Vagina (tissue), 2 donors: ENCODE data around the gene RAPGEFL1.

Experiments used
- POLR2A ChIP-seq, 2 donors: fragments of 450-650 bp; IDR thresholded peaks; one replicate each; pipeline ENCODE4 v1.6.1; 2017; ENCODE audit warnings: antibody characterized with exemption in 2 of 2, mild to moderate bottlenecking in 2 of 2, moderate library complexity in 2 of 2
- POLR2AphosphoS5 ChIP-seq, 2 donors: sonication (generic); formaldehyde crosslinking; IDR thresholded peaks; one replicate each; pipeline ENCODE4 v1.9.0; 2017; ENCODE audit warnings: antibody characterized with exemption in 2 of 2, mild to moderate bottlenecking in 2 of 2, low read depth in 1 of 2; ENCODE audit not compliant: insufficient read depth in 1 of 2
- TF ChIP-seq, protein P1 (sequence below), 3 experiments: fragments of 450-650 bp in 2 of 3; fragments of 200-600 bp in 1 of 3; sonication (generic) in 1 of 3; IDR thresholded peaks; one replicate each; pipeline ENCODE4 v1.5.1; 2017 to 2019; ENCODE audit warnings: antibody characterized with exemption in 3 of 3, mild to moderate bottlenecking in 2 of 3, moderate library complexity in 2 of 3

DNA sequence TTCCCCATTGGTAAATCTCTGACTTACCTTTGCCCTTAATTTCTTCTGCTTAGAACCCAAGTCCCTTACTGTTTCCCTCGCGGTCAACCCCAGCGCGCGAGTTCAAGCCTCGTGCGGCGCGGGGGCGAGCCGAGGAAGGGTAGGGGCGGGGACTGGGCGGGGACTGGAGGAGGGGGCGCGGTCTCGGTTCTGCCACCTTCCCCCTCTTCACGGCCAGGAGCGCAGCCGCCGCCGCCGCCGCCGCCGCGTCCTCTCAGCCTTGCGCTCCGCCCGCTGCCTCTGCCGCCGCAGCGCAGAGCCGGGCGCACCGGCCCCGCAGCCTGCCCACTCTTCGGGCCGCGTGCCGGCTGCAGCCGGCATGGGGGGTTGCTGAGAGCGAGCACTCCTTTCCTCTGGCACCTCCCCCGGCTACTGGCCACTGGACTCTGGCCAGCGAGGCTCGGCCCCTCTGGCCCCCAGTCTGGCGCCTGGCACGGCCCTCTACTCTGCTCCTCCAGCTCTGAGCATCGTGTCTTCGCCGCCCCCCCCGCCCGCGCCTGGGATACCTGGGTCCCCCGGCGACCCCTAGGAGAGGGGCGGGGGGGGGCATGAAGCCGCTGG is at the start of gene RAPGEFL1:
- TF ChIP-seq POLR2A (IDR thresholded peaks at IDR 0.05) (peak in 1 of 2 donors; percentile 36), POLR2AphosphoS5 (IDR thresholded peaks at IDR 0.05; ENCODE audit: insufficient read depth in 1 of 2, low read depth in 1 of 2) (peak in 1 of 2 donors; percentile 52)
- TF ChIP-seq, protein P1, sequence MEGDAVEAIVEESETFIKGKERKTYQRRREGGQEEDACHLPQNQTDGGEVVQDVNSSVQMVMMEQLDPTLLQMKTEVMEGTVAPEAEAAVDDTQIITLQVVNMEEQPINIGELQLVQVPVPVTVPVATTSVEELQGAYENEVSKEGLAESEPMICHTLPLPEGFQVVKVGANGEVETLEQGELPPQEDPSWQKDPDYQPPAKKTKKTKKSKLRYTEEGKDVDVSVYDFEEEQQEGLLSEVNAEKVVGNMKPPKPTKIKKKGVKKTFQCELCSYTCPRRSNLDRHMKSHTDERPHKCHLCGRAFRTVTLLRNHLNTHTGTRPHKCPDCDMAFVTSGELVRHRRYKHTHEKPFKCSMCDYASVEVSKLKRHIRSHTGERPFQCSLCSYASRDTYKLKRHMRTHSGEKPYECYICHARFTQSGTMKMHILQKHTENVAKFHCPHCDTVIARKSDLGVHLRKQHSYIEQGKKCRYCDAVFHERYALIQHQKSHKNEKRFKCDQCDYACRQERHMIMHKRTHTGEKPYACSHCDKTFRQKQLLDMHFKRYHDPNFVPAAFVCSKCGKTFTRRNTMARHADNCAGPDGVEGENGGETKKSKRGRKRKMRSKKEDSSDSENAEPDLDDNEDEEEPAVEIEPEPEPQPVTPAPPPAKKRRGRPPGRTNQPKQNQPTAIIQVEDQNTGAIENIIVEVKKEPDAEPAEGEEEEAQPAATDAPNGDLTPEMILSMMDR (IDR thresholded peaks at IDR 0.05), result no peak
